SIG-M5 treated with dmso at 0.1 percent for 504 hours (cell line): ENCODE measurements around the gene GSDME.

ENCODE experiments used
- DNase-seq: peaks from one replicate; lab custom pipeline; 2025; ENCODE audit not compliant: unreplicated experiment; lab: John Stamatoyannopoulos, UW

The GSDME gene

DNA sequence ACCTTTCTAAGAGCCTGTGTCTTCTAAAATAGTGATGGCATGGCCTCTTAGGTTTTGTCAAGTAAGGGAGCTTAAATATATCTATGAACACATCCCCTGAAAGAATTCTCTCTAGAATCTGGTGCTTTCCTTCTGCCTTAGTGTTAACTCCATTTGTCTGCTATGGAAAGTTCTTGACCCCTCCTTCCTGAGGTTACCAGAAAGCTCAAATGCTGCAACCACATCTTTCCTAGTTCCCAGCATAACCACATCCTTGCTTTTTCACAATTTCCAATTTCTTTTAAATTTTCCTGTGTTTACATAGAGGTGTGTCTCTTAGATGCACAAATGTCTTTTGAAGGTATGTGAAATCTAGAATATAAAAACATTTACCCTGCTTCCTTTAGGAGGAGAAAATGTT lies 16.4 kb upstream of the GSDME start:
- DNase-seq: no peak

DNA sequence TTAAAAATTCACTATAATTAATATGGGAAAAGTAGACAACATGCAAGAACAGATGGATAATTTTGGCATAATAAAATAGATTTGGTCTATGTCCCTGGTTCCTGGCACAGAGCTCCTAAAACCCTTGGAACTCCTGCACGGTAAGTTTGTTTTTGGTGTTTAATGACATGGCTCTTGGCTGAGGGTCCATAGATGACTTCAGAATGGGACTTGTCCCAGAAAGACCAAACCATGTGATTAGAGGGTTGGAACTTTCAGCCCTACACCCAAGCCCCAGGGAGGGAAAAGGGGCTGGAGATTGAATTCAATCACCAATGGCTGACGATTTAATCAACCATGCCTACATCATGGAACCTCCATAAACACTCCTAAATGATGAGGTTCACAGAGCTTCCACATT lies 12.6 kb upstream of the GSDME start:
- no peak for DNase-seq

DNA sequence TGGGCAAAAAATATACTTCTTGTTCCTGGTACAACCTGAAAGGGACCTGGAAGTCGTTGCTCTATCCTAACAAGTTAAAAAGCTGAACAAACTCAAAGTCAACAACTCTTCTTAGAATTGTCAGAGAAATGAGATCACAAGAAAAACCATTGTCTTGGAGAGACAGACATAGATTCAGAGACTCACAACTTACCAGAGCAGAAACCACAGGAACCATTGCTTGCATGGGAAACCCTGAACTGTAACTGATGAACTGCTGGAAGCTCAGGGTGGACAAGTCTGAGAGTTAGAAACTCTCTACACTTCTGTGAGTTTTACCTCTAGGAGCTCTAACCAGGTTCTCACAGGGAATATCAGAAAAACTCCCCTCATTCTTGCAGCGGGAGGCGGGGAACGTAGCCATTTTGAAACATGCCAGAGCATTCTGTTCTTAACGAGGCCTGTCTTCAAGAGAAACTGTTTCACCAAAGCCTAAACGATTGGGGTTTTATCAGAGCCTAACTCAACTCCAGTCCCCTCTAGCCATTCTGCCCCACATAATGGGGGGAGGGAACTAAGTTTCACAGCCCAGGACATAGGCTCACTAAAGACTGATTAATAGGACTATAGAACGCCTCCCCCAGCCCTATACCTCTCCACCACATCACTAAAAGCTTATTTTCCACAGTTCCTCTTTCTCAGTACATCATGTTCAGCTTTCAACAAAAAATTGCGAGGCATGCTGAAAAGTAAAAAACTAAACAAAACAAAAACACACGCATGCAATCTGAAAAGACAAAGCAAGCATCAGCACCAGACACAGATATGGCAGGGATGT lies 12.0 kb upstream of the GSDME start:
- no peak for DNase-seq

DNA sequence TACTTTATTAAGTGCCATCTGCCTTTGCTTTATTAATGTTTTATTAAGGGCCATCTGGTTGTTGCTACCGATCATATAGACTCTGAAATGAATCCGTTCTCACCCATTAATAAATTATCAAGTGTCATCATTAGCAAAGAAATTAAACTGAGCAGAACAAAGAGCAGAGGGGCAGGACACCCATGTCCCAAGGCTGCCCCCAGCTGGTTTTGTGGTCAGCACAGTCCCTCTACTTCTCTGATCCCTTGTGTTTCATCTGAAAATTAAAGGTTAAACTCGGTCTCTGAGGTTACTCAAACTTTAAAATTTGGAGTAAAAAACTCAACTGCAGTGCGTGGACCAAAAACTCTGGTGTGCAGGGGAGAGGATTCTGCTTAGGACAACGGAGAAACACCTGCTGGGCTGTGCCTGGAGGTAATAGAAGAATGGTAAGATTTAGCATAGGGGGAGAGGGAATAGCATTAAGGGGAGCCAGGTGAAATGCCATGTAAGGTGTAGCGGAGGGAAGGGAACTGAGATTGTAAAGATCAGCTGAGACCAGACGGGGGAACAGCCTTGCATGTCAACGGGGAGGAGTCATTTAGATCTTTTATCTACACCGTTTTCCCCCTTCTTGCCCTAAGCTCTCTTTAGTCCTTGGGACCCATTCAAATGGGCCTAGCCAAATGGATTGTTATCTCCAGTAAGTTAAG lies 10.8 kb upstream of the GSDME start:
- DNase-seq: no peak

DNA sequence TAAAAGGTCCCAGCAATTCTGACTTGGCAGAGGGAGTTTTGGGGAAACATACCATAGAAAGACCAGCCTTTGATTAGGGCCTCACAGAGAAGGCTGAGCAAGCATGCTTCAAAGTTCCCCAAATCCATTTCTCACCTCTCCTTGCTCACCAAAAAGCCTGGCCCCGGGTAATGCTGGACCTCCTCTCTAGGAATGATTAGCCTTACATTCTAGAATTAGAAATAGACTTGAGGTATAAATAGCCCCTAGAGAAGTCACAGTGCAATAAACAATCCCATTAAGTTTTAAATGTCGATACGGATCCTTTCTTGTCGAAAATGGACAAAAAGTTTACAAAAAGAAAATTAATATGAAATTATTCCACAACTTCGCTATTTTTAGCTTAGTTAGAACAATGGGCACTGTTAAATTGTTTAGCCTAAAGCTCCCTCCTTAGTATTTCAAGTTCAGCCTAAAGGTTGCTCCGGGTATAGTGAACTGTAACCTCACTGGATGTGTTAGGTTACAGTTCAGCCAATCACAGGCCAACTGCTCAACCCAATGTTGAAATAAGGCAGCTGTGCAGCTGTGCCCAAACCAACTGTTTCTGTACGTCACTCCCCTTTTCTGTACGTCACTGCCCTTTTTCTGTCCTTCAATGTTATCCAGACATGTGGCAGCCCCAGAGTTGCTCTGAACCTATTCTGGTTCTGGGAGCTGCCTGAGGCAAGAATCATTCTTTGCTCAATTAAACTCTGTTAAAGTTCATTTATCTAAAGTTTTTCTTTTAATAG lies 7.9 kb upstream of the GSDME start:
- DNase-seq: peak; percentile 12

DNA sequence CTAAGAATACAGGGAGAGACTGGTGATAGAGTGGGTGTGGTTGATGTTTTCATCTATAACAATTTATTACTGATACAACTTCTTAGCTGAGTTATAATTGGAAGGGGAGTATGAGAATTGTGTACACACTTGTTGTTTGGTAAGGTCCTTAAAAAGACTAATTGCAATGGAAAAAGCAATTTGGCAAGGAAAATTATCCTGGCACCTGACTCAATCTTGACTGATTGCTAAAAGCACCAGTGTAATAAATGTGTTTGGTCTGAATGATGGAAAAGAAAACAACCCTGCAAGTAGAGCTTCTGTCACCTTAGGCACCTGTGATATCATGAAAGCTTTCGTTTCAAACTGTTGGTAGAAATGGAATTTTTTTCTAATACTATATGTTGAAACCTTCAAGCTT lies 6.7 kb upstream of the GSDME start:
- DNase-seq: no peak

DNA sequence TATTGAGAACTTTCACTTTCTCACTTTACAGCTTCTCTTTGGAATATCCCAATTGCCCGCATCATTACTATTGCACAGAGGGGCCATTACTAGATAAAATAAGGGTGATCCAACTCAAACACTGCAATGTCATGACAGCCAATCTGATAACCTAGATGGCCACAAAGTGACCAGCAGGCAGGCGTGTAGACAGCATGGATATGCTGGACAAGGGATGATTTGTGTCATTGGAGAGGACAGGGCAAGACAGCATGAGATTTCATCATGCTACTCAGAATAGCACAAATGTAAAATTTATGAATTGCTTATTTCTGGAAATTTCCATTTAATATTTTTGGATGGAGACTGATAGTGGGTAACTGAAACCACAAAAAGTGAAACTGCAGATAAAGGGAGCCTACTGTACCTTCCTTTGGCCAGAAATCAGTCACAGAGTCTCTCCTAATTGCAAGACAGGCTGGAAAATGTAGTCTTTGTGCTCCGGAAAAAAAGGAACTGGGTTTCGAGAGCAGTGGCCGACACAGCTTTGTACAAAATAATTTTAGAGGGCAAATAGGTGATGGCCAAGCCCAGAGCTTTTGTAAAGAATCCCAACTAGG lies 6.1 kb upstream of the GSDME start:
- no peak for DNase-seq

DNA sequence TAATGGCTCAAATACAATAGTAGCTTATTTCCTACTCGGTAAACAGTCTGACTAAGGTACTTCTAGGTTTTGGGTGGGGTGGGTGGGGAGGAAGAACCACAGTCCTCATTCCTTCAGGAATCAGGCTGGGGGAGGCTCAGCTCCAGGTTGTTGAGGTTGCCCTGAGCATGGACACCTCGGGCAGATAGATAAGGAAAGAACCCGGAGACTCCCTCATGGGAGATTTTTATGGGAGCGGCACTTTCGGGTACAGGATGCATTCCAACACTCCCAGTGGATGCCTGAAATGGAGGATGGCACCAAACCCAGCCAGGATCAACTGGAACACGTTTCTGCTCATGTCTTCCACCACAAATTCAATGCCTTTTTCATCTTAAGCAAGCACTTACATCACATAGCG lies 5.5 kb upstream of the GSDME start:
- DNase-seq: no peak

DNA sequence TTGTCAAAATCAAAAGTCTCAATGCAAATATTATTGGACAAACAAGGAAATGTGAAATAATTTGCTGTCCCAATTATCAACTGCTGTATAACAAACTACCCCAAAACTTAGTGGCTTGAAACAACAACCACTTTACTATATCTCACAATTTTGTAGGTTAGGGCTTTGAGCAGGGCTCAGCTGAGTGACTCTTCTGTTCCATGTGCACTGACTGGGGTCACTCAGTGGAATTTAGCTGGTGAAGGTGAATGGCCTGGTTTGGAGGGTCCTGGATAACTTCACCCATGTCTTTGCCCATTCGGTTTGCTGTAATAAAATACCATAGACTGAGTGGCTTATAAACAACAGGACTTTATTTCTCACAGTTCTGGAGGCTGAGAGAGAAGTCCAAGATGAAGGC lies 3.7 kb upstream of the GSDME start:
- DNase-seq: no peak

DNA sequence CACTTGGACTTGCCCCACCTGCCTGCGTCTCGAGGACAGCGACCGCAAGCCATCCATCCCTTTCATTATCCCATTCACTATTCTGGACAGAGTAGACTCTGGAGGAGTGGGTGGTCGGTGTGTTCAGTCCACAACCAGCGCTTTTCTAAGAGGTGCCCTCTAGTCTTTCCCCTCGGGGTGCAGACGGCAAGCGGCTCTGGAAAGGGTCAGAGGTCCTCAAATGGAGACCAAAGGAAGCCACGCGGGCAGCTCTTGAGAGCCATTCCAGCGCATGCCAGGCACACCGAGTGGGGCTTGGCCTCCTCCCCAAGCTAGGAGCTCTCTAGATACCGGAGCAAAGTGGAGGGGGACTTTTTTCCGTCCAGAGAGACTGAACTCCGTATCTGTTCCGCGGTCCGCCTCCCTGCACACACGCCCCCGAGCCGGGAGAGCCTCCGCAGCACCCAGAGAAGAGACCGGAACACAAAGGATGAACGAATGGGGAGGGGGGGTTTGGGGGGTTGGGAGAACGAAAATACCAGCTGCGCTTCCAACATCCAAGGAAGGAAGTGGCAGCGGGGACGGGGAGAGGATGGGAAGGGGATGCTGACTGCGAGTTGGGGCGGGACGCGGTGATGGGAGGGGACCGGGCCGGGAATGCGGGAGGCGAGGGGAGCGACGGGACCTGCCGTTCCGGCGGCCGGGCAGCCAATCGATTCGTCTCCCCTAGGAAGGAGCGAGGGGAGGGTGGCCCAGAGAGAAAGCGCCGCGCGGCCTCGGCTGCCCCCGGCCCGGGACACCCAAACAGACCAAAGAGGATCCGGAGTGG lies 515 bp downstream of the GSDME start:
- DNase-seq: peak; percentile 64

DNA sequence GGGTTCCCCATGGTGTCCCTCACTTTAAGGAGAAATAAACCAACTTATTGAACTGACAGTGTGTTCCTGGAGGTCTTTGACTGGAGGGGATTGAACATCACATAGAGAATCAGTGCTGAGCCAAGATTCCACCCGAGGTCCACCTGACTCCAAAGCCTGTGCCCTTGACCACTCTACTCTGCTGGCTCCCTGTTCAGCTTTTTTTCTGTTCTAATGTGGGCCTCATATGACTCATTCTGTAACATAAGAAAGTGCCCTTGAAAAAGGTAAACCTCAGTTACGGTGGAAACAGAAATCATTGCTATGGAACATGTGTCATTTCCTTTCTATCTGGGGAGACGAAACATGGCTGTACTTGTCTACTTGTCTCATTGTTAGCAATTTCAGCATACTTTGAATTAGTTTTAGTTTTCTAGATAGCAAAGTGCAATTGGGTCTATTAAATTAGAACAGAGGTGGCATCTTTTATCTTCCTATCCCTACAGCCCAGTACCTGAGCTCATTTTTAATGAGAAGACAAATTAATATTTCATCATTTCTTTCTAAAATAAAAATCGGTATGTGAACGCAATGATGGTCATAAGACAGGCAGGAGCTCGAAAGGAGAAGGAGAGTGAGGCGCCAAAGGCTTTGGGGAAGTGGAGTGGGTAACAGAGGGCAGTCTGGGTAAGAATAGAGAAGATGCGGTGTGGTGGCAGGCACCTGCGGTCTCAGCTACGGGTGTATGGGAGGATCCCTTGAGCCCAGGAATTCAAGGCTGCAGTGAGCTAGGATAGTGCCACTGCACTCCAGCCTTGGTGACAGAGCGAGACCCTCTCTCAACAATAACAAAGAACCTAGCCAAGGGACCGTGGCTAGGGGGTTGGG lies 1.5 kb downstream of the GSDME start:
- DNase-seq: peak; percentile 82

DNA sequence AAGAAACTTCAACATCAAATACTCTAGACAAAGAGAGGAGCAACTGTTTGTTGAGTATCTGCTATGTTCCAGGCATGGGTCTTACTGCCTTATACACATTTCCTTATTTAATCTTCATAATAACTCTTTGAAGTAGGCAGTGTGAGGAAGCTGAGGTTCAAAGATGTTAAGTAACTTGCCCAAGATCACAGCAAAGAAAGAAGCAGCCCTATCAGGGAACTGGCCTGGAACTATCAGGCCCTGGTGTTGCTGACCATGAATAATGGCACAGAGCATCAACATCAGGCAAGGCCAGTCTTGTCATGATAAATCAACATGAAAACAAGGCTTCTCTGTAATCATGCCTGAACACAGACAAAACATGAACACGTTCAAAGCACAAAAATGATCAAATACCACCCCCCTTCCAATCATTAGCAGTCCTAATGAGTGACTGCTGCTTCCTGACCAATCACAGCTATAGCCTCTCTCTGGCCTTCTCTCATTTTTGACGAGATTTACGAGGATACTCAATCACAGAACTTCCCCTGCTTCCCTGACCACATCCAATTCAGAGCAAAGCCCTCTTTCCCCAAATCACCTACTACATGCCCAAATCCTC lies 2.3 kb downstream of the GSDME start:
- DNase-seq: peak; percentile 10

DNA sequence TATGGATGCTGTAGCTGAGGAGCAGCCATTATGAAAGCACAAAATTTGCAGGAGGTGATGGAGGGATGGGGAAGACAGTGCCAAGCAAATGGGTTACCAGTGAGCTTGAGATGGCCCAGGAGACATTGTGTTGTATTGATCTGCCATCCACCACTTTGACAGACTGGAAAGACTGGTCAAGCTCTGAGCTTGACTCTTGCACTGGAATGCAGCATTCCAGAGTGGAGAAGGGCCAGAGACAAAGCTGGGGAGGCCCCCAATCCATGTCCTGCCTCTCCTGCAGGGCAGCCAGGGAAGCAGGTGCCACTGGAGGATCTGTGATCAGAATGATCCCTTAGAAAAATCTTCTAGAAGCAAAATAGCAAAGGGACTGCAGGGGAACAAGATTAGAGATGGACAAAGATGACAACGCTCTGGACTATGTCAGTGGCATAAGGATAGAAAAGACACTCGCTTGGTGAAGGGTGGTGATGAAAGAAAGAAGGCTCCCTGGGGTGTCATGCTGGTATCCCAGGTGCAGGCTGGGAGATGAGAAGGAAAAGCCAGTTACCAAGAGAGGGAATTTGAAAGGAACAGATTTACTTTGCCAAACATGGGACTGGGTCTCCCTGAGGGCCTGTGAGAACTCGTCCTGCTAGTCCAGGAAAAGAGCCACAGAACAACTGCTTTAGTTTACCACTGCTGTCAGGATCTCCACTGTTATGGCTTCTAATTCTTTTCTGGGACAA lies 5.0 kb downstream of the GSDME start:
- no peak for DNase-seq

DNA sequence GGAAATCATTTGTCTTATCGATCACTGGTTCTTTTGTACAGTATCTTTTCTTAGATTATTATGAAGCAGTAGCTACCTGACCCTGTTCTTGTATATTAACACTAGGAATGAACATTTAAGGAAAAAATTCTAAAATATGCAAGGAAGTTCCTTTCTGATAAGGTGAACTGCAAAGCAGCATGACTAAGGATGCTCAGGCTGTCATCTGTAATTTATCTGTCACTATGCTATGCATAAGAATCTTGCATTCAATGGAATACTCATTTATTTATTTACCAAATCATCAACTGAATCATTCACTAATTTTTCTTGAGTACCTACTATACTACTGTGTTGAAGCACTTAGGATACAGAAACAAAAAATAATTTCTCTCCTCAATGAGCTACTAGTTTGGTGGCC lies 5.8 kb downstream of the GSDME start:
- DNase-seq: no peak

DNA sequence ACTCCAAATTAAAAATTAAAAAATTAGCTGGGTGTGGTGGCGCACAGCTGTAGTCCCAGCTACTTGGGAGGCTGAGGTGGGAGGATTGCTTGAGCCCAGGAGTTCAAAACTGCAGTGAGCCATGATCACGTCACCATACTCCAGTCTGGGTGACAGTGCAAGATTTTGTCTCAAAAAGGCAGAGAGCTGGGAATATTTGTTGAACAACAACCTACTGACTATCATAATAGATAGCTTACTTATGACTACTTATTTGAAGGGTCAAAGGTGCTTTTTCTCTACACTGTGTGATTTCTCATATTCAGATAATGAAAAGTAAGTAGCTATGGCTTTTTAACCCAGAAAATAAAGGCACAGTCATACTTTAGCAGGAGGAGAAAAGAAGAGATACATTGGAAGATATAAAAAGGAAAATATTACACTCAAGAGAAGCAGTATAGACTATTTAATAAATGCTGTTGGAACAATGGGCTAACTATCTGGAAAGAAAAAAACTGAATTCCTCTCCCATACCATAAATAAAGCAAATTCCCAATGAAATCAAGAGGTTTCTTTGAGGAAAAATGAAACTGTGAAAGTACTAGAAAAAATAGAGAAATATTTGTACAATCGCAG lies 6.7 kb downstream of the GSDME start:
- DNase-seq: no peak

DNA sequence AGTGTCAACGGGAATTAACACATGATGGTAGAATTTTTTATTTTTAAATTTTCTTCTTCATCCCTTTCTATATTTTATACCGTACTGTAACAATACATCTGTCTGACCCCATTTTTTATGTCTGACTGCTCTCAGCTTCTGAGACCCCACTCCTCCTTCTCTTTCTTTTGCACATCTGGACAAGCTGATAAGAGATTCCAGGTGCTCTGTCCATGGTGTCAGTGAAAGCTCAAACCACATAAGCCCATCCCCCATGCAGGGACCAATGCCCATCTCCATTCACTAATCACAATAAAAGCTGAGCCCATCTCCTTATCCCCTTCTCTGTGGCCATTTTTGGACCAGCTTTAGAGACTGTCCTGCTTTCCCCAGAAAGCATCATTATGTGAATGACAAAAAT lies 8.7 kb downstream of the GSDME start:
- DNase-seq: no peak

DNA sequence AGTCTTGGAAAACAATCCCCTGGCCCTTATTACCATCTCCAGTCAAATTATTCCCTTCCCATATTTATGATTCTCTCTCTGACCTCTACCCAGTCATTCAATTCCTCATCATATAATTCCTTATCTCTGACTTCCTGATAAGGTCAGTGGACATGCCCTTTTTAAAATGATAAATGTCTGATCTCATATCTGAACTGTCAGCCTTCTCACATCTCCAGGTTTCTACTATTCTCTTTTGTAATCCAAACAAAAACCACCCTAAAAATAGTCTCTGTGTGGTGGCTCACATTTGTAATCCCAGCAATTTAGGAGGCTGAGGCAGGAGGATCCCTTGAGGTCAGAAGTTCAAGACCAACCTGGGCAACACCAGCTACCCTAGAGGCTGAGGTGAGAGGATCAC lies 11.9 kb downstream of the GSDME start:
- no peak for DNase-seq

DNA sequence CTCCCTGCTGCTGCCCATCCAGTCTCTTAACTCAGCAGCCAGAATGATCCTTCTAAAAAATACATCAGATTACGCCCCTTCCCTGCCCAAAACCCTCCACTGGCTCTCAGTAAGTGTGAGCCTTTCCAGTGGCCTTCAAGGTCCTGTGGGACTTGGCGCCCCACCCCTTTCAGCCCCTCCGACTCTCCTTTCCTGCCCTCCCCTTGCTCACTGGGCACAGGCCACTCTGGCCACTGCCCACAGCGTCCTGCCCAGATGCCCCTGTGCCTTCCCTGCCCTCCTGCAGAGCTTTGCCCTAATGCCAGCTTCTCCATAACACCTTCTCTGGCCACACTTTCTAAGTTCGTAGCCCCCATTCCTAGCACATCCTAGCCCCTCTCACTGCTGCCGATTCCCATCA lies 13.8 kb downstream of the GSDME start:
- DNase-seq: no peak
